ENCODE data around the gene TYW1B. TPM values are rescaled to one million over a fixed set of nuclear protein-coding genes. Genes with fewer than 3 reads are reported as not detected.
"Not testable (repeated sequence)": the region's sequence is repeated elsewhere in the genome, so short reads cannot be mapped to it uniquely, and the experiment has no call there.

TYW1B gene
- total and polyA plus RNA-seq, 2 donors (not counting 1 experiment from before 2014, with no cell fraction given) = 4.7 to 6.1 TPM

GRCh38 chr7:72587267-72587666 is 240.7 kb downstream of the TYW1B start:
- not testable (repeated sequence) for H4K20me1 ChIP-seq (ENCODE audit: control insufficient read depth, extremely low read depth, insufficient read depth, low read length); H3K36me3 ChIP-seq (ENCODE audit: control insufficient read depth, insufficient read depth, low read length); H3K4me3 ChIP-seq (replicated peaks in 1 of 4; ENCODE audit: control extremely low read depth in 1 of 4, insufficient read depth in 1 of 4, low read depth in 3 of 4, low read length in 4 of 4); H2AFZ ChIP-seq (ENCODE audit: low read length); H3K4me2 ChIP-seq (ENCODE audit: extremely low read depth, insufficient read depth, low read length); H3K4me1 ChIP-seq (ENCODE audit: control insufficient read depth, extremely low read depth, insufficient read depth, low read length); H3K27ac ChIP-seq (ENCODE audit: insufficient read depth, low read length); H3K27me3 ChIP-seq (ENCODE audit: control insufficient read depth, insufficient read depth, low read length); H3K9me3 ChIP-seq (ENCODE audit: control insufficient read depth, insufficient read depth, low read depth, low read length); H3K79me2 ChIP-seq (ENCODE audit: control insufficient read depth, insufficient read depth, low read length); H3K9ac ChIP-seq (ENCODE audit: insufficient read depth, low read length)
- peak in 1 of 2 donors; percentile 1 for DNase-seq (ENCODE audit: low read depth in 2 of 2)

GRCh38 chr7:72584576-72584975 is 243.4 kb downstream of the TYW1B start:
- H2AFZ ChIP-seq (ENCODE audit: low read length); DNase-seq (ENCODE audit: low read depth in 2 of 2); H3K4me2 ChIP-seq (ENCODE audit: extremely low read depth, insufficient read depth, low read length): not testable (repeated sequence)

DNA sequence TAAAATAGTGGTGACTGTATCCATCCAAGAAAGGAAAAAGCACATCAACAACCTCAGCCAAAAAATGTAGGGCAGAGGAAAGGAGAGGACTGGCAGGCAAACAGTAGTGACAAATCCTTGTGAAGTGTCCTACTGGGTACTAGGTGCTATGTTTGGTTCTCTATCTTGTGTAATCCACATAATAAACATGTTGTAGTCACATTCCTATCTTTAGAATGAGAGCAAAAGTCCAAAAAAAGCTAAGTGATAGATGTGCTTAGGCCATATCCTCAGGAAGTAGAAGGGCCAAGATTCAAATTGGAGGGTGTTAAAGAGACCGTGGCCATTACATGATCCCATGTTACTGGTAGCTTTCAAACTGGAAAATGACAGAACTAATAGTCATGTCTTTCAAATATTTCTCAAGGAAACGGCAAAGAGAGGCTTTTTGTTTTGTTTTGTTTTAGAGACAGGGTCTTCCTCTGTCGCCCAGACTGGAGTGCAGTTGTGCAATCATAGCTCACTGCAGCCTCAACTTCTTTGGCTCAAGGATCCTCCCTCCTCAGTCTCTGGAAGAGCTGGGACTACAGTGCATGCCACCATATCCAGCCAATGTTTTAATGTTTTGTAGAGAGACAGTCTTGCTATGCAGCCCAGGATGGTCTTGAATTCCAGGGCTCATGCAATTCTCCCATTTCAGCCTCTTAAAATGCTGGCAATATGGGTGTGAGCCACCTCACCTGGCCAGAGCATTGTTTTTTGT is 244.2 kb downstream of the TYW1B start:
- not testable (repeated sequence) for H4K20me1 ChIP-seq (ENCODE audit: control insufficient read depth, extremely low read depth, insufficient read depth, low read length); H3K4me2 ChIP-seq (ENCODE audit: extremely low read depth, insufficient read depth, low read length); H3K79me2 ChIP-seq (ENCODE audit: control insufficient read depth, insufficient read depth, low read length); H3K27ac ChIP-seq (ENCODE audit: insufficient read depth, low read length); H3K27me3 ChIP-seq (ENCODE audit: control insufficient read depth, insufficient read depth, low read length); H3K9ac ChIP-seq (ENCODE audit: insufficient read depth, low read length); H3K9me3 ChIP-seq (ENCODE audit: control insufficient read depth, insufficient read depth, low read depth, low read length); H2AFZ ChIP-seq (ENCODE audit: low read length); H3K4me3 ChIP-seq (replicated peaks in 1 of 4; ENCODE audit: control extremely low read depth in 1 of 4, insufficient read depth in 1 of 4, low read depth in 3 of 4, low read length in 4 of 4); H3K36me3 ChIP-seq (ENCODE audit: control insufficient read depth, insufficient read depth, low read length); H3K4me1 ChIP-seq (ENCODE audit: control insufficient read depth, extremely low read depth, insufficient read depth, low read length); DNase-seq (ENCODE audit: low read depth in 2 of 2)

More at GRCh38 chr7:72584576-72584975, 243.4 kb downstream of the TYW1B start:
- H3K9ac ChIP-seq (ENCODE audit: insufficient read depth, low read length); H3K36me3 ChIP-seq (ENCODE audit: control insufficient read depth, insufficient read depth, low read length); H3K4me1 ChIP-seq (ENCODE audit: control insufficient read depth, extremely low read depth, insufficient read depth, low read length); H3K27ac ChIP-seq (ENCODE audit: insufficient read depth, low read length); H3K27me3 ChIP-seq (ENCODE audit: control insufficient read depth, insufficient read depth, low read length); H3K79me2 ChIP-seq (ENCODE audit: control insufficient read depth, insufficient read depth, low read length); H4K20me1 ChIP-seq (ENCODE audit: control insufficient read depth, extremely low read depth, insufficient read depth, low read length); H3K4me3 ChIP-seq (replicated peaks in 1 of 4; ENCODE audit: control extremely low read depth in 1 of 4, insufficient read depth in 1 of 4, low read depth in 3 of 4, low read length in 4 of 4); H3K9me3 ChIP-seq (ENCODE audit: control insufficient read depth, insufficient read depth, low read depth, low read length): not testable (repeated sequence)

- not testable (repeated sequence) for H3K4me3 ChIP-seq (replicated peaks in 1 of 4; ENCODE audit: control extremely low read depth in 1 of 4, insufficient read depth in 1 of 4, low read depth in 3 of 4, low read length in 4 of 4); H2AFZ ChIP-seq (ENCODE audit: low read length); H3K27me3 ChIP-seq (ENCODE audit: control insufficient read depth, insufficient read depth, low read length); H3K9me3 ChIP-seq (ENCODE audit: control insufficient read depth, insufficient read depth, low read depth, low read length); H3K27ac ChIP-seq (ENCODE audit: insufficient read depth, low read length); H3K4me1 ChIP-seq (ENCODE audit: control insufficient read depth, extremely low read depth, insufficient read depth, low read length); H3K4me2 ChIP-seq (ENCODE audit: extremely low read depth, insufficient read depth, low read length); H4K20me1 ChIP-seq (ENCODE audit: control insufficient read depth, extremely low read depth, insufficient read depth, low read length); H3K9ac ChIP-seq (ENCODE audit: insufficient read depth, low read length); H3K36me3 ChIP-seq (ENCODE audit: control insufficient read depth, insufficient read depth, low read length); H3K79me2 ChIP-seq (ENCODE audit: control insufficient read depth, insufficient read depth, low read length); DNase-seq (ENCODE audit: low read depth in 2 of 2)
These were observed 247.7 kb downstream of the TYW1B start for GRCh38 chr7:72580142-72580770.

Measured in fibroblast of lung (primary cell).